ENCODE data around the gene STMN1.
A peak's percentile ranks its signal among the peaks of the same experiment; 100 is the strongest.
"Not testable (repeated sequence)": the region's sequence is repeated elsewhere in the genome, so short reads cannot be mapped to it uniquely, and the experiment has no call there.

The STMN1 gene

DNA sequence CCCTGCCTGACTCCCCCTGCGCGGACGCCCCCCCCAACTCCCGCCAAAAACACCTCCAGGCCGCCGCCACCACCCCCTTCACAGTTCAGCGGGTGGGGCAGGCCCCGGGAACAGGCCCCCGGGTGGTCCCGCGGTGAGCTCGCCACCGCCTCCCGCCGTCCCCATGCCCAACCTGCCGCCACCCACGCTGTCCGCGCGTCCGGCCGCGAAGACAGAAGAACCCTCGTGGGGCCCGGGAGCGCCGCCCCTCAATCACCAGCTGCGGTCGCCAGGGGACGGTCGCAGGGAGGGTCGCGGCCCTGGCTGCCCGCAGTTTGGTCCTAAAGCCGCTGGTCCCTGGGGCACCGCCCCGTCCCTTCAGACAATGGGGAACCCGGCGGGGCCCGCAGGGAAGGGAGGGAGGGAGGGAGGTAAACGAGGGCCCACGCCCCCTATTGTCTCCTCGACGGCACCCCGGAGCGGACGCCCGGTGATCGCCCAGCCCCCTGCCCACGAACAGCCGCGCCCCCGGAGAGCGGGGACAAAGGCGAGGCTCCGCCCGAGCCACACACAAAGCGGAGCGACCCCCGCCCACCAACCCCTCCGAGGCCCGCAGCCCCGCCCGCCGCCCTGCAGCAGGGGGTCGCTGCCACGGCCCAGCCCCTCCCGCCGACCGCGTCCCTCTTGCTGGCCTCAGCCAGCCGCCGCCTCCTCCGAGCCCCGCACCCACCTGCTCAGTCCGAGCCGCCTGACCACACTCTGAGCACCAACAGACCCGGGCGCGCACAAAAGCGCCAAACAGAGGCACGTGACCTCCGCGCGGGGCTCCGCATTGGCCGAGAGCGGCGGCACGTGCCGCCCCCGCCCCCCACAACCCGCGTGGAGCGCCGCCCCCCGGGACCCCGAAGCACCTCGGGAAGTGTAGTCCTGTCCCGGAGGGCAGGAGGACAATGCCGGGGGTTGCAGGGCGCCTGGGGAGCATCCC, at the start of gene STMN1:
Gene STMN1 (minus strand): TSS at position 740 of the 964 bp plus-strand sequence. CDS start 1,743 bp downstream, outside the sequence.
- peak; percentile 87 to 98 for DNase-seq

DNA sequence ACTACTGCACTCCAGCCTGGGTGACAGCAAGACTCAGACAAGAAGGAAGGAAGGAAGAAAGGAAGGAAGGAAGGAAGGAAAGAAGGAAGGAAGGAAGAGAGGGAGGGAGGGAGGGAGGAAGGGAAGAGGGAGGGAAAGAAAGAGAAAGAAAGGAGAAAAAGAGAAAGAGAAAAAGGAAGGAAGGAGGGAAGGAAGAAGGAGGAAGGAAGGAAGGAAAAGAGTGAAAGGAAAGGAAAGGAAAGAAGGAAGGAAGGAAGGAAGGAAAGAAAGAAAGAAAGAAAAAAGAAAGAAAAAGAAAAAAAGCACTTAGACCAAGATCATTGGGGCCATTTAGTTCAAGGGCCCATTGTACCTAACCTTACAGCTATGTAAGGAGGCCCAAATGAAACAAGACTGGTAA, 49.3 kb upstream of the STMN1 start:
- DNase-seq, result no peak

DNA sequence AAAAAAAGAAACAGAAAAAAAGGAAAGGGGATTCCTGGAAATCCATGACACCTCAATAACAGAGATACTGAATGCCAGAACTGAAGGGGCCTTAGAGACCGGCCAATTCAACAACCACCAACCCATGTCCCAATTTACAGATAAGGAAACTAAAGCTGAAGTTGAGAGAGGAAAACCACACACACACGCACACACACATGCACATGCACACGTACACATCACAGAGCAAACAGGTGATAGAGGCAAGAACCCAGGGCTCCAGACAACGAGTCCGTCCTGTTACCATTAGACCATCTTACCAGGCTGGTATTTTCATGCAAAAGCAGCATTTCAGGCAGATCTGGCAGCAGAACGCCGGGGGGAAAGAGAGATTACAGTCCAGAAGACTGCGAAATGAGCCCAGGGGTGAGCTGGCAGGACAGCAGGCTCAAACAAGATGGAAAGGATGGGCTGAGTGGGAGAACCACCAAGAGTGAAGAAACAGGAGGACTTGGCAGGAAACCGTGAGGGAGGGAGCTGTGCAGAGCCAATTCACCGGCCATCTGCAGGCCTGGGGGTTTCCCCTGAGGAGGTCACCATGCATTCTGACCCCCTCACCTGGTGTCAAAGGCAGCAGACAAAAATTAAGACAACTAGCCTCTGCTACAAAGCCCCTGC, 48.2 kb upstream of the STMN1 start:
- no peak for DNase-seq

DNA sequence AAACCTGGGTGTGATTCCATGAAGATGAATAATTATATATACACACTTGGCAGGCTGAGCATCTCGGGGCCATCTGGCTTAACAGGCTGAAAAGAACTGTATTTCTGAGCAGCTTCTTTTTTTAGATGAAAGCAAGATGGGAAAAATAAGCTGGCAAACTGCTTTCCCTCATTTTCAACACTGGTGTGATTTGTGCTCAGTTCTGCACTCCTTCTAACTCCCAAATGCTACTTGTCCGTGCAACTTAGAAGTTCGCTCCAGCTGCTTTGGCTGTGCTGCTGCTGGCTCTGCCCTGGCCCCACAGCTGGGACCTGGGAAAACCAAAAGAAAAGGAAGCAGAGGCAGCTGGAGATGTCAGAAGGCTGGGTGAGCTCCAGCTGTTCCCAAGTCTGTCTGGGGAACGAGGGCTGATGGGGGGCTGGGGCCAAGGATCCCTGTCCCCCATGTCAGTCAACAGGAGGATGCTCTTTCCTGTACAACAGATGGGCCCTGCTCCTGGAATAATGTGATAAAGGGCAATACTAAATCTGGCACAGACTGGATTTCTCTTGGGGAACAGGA, 46.7 kb upstream of the STMN1 start:
- DNase-seq, result no peak

DNA sequence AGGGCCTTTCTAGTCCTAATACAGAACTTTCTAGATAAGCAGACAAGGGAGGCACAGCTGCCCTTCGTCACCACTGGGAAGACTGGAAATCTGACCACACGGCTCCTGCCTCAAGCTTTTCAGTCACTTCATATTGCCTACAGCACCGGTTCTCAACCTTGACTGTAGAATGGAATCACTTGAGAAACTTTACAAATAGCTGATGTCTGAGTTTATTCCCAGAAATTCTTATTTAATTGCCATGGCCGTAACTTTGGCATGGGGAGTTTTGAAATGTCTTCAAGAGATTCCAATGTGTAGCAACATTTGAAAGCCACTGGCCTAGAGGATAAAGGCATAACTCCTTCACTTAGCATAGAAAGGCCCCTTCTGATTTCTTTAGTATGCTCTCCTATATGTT, 42.4 kb upstream of the STMN1 start:
- DNase-seq, result no peak

DNA sequence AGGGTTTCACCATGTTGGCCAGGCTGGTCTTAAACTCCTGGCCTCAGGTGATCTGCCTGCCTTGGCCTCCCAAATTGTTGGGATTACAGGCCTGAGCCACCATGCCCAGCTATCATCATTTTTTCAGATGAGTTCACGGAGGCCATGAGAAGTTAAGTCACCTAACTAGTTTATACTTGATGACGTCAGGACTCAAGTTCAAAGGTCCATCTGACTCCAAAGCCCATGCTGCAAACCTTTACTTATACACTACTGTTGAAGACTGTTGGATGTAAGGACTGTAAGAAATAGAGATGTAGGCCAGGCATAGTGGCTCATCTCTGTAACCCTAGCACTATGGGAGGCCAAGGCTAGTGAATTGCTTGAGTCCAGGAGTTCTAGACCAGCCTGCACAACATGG, 40.8 kb upstream of the STMN1 start:
- DNase-seq, result no peak

DNA sequence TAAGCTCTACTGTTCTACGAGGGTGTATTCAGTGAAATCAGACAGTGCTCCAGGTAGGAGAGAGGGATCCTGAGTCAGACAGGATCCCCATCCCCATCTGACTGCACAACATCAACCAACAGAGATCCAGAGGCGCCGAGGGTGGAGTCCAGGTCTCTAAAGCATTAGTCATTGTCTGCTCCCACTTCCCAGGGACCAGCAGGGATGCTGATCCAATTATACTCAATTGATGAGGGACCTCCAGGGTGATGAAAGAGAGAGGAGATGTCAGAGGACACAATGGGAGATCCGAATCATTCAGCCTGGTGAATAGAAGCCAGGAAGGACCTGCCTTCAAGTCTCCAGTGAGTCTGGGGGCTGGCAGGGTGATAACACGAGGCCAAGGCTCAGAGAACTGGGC, 39.5 kb upstream of the STMN1 start:
- DNase-seq, result no peak

DNA sequence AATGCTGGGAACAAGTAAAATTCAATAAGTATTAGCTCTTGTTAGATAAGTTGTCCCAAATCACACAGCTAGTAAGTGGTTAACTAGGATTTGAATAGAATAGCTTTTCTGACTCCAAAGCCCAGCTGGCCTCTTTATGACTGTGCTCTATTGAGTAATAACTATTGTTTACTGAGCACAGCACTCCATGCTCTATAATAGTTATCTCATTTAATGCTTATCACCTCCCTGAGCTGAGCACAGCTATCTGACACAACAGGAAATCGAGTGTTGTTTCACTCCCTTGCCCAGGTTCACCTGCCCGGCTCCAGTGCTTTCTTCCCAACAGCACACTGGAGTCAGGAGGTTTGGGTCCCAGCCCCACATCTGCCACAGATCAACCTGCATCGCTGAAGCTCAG, 38.8 kb upstream of the STMN1 start:
- DNase-seq, result no peak

DNA sequence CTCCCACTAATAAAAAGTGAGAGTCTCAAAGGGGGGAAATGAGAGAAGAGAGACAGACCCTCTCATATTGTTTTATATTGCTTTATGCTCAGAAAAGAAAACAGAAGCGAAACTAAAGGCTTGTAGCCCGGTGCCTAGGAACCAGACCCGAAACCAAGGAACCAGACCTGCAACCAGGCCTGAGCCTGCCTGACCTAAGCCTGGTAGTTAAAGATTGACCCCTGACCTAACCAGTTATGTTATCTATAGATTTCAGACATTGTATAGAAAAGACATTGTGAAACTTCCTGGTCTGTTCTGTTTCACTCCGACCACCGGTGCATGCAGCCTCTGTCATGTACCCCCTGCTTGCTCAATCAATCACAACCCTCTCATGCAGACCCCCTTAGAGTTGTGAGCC, 37.3 kb upstream of the STMN1 start:
- not testable (repeated sequence) for DNase-seq

DNA sequence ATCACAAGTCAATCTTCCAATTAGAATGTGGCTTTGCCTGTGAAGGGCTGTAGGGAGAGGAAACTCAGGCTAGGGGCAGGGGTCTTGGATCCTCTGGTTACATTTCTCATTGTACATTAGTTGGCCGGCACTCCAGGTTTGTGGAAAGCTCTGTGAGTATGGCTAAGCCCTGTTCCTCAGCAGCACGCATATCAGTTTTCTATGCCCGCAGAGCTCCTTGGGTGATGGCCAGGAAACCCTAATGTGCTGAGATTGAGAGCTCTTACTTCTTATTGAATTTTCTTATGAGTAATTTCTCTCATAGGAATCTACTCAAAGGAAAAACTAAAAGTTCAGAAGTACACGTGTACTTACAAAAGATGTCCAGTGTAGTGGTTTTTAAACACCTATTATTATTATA, 30.7 kb upstream of the STMN1 start:
- DNase-seq, result no peak

DNA sequence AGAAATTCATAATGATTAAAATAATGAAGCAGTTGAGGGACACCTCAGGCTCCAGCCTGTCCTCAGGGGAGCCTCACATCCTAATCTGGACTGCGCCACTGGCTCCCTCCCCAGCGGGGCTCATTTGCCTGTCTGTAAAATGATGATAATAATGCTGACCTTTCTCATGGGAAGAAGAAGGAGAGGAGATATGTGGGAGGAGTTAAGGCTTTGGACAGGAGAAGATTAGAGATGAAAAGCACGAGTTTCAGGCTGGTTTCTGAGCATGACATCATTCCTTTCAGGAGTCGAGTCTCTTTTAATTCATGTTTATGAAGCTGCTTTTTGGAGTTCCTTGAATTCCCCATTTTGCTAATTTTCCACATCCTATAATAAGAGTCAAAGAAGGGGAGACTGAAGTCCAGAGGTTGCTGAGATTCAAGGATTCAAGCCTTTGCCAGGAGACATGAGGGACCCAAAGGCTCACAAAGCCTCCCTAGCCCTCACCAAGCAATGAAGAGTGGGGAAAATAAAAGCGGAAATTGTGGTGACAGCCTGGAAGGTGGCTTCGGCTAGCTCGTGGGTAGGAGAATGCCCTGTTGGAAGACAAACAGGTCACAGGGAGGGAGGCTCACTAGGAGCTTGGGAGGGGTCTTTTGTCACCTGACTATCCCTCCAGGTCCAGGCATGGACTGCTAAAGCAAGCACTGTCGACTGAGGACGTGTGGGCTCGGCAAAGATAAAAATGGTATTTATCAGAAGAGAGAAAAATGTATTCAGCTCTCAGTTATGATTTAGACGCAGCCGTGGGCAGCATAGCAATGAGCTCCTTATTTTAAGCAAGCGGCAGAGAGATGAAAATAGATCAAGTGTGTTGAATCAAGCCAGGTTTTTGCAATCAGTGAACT, 27.5 kb upstream of the STMN1 start:
- peak in 1 of 2 experiments; percentile 44 for DNase-seq

DNA sequence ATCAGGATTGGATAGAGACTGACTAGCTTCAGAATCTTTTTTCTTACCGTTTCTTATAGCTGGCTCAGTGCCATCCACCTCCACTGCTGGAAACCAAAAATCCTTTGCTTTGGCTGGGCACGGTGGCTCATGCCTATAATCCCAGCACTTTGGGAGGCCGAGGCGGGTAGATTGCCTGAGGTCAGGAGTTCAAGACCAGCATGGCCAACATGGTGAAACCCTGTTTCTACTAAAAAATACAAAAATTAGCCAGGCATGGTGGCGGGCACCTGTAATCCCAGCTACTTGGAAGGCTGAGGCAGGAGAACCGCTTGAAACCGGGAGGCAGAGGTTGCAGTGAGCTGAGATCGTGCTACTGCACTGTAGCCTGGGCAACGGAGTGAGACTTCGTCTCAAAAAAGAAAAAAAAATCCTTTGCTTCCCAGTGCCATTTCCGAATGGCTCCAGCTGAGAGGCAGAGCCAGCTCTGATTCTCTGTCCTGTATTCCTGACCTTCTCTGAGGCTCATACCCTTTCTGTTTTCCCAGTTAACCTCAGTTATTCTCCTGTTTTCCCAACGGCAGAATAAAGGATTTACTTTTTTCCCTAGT, 26.7 kb upstream of the STMN1 start:
- DNase-seq, result not testable (repeated sequence)

DNA sequence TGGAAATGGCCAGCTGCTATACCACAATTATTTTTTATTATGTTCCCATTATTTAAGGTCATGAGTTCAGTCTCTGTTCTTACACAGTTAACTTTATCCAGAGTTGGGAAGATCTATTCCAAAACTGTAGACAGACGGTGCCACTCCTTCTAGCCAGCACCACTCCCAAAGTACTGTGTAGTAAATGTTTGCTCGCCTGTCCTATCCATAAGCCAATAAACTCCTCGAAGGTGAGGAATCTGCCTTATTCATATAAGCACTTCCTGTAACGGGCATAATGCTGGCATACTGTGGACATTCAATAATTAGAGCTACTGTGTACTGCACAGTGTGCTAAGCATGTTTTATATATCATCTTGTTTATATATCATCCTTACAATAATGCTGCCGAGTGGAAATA, 26.1 kb upstream of the STMN1 start:
- no peak for DNase-seq

DNA sequence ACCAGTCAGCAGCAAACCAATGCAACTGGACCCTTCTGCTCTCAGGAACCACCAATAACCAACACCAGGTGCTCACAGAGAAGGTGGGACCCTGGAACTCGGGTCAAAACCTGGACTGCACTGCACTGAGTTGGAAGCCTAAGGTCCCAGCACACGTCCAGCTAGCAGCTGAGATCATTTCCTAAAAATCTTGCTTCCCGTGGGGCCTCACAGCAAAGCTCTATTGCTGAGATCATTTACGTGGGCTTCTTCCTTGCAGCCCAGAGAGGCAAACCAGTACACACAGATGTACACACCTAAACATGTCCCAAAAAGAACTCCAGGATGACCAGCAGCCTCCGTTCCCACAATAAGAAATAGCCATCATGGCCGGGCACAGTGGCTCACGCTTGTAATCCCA, 22.8 kb upstream of the STMN1 start:
- no peak for DNase-seq

DNA sequence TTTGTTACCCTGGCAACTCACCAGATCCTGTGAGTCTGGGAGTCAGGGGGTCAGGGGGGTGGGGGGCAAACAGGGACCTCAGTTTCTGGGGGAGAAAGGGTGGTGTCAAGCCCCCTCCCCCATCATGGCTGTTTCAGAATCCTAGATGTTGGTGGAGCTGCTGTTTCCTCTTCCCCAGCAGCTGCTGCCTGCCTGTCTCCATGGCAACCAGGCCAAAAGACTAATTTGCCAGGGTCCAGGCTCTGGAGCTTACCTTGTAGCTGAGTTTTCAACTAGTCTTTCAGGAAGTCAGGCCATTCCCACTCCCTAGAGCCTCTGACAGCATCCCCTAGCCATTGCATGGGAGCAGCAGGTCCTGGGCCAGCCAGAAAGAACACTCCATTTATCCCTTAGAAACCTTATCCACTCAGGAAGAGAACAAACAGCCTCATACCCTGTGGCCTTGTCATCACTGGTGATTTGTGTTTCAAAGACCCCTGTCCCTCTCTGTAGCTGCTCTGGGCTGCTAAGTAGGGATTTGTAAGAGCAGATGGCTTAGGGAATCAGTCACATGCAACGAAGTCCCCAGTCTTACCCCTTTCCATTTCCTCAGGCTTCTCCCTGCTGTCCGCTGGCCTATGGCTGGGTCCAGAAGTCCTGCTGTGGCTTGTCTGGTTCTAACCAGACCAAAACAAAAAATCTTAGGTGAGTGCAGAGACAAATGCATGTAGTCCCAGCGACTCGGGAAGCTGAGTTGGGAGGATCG, 21.5 kb upstream of the STMN1 start:
- DNase-seq, result peak in 1 of 2 experiments; percentile 57

DNA sequence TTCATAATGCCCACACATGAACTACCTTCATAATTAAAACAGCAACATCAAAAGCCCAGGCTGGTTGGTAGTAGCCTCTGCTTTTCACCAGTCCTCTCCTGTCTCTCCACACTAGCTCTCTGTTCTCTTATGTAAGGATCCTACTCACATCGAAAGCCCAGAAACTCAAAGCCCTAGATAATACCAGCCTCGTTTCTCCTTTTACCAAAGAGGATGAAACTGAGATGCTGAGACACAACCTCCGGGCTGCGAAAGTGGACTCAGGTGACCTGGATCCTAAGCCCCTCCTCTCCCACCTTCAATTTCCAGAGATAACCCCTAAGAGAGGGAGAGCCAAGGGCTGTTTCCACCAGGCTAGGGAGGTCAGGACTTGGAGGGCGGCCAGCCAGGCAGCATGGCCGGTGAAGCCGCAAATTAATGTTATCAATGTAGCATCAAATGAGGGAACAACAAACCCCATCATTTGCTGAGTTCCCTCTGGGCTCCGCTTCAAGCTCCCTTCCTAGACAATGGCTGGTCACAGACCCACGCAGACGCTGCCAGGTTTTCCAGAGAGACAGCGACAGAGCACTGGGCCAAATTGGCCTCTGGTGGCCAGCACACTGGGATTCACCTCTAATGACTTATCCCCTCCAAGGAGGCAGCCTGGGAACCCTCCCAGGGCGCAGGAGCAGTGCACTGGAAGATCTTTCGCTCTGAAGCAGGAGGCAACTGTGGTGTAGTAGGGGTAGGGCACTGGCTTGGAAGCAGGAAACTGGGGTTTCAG, 20.7 kb upstream of the STMN1 start:
- DNase-seq, result no peak

DNA sequence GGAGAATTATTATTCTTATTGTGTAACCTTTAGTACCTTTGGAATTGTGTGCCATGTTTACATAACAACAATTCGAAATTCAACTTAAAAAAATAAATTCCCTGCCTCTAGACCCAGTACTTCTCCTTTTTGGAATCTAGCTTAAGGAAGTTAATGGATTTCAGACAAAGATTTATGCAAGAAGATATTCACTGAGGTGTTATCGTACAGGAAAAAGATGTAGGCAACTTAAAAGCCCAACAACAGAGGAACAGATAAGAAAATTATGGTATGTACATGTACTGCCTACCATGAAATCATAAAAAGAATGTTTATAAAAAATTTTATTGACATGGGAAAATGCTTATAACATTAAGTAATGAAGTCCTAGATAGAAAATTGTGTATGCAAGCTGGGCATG, 18.2 kb upstream of the STMN1 start:
- no peak for DNase-seq

DNA sequence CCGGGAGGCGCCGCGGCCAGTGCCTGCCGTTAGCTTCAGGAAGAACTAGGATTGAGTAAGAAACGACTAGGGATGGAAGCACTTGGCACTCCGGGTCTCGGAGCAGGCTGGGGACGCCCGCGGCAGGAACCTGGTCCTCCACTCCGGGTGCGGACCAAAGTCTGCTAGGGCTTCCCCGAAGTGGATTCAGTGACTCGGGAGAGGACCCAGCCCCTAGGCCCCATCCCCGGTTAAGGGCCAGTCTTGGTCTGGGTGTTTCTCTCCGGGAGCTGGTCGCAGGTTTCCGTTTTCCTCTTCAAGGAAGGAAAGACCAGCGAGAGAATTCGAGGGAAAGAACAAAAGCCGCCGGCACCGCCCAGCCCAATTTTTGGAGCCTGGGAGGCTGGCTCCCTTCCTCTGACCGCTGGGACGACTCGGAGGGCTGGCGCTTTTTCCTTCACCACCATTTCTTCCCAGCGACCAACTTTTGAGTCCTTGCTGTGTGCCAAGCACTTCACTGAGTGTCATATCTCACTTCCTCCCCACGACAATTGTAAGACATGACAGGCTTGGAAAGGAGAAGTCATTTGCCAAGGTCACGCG, 16.8 kb upstream of the STMN1 start:
- DNase-seq, result peak in 1 of 2 experiments; percentile 23

DNA sequence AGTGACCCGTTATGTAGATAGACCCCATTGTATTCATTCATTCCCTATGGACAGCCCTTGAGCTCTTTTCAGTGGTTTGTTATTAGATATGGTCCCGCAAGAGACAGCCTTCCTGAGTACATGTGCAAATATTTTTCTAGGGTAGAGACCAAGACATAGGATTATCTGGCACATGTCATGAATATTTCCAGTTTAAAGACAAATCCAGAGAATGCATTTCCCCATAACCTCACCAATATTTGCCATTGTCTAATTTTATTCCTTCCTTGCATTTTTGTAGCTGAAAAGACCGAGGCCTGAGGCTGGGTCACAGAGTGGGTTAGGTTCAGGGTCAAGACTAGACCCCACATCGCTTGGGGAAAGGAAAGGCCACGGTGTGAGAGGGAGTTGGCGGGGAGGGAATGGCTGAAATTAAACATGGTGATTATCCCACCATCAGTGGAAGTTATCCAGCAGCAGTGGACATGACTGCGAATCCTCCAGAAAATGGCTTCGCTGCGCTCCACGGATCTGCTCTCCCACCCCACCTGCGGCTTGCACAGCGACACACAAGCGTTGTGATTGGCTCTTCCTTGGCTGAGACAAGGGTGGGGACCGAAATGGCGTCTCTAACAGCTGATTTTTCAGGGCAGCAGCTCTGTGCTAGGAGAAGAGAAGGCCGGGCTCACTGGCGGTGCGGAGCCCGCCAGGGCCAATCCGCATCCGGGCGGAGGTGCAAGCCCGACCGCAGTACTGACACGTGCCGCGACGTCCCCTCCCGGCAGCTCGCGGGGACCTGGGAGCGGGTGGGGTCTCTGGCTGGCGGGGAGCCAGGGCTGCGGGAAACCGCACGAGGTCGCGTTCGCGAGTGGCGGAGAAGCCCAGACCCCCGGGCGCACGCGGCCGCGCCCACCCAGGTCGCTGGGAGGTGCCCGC, 16.1 kb upstream of the STMN1 start:
- DNase-seq, result peak in 1 of 2 experiments; percentile 49

Measured in NCI-H526 (cell line).